BE2C (cell line): Measurements from ENCODE around the gene PLCL1.

Experiments
- DNase-seq: peaks from one replicate; pipeline ENCODE4 v3.0.0-alpha.2; 2020
- H3K27me3 ChIP-seq: fragments of 250-450 bp; sonication (Bioruptor Pico); 2 replicates; pipeline ENCODE4 v1.5.1; 2020; ENCODE audit warnings: mild to moderate bottlenecking
- H3K36me3 ChIP-seq: fragments of 250-450 bp; sonication (Bioruptor Pico); 2 replicates; pipeline ENCODE4 v1.5.1; 2020; ENCODE audit warnings: mild to moderate bottlenecking
- H3K4me1 ChIP-seq: fragments of 250-450 bp; sonication (Bioruptor Pico); 2 replicates; pipeline ENCODE4 v1.5.1; 2020
- H3K4me3 ChIP-seq: 2 replicates; pipeline ENCODE4 v1.5.1; 2011; ENCODE audit warnings: low read depth, low read length
- H3K9me3 ChIP-seq: fragments of 250-450 bp; sonication (Bioruptor Pico); 2 replicates; pipeline ENCODE4 v1.5.1; 2020
- CTCF ChIP-seq: IDR thresholded peaks from 2 replicates; pipeline ENCODE4 v1.5.1; 2012; ENCODE audit warnings: mild to moderate bottlenecking, low read depth, low read length

The PLCL1 gene

GRCh38 chr2:198161151-198161550 lies 356.8 kb downstream of the PLCL1 start:
- Histone ChIP-seq H3K36me3 (no peaks in the 10 kb centered on the region), H3K4me1 (no peaks in the 10 kb centered on the region), H3K4me3 (no peak overlapping the region), H3K9me3 (no peaks in the 10 kb centered on the region), H3K27me3 (no peaks in the 10 kb centered on the region)
- no peak for DNase-seq
- no peak for TF ChIP-seq CTCF

- H3K9me3 ChIP-seq: no peaks in the 10 kb centered on the region
- no peaks in the 10 kb centered on the region for H3K27me3 ChIP-seq
- no peaks in the 10 kb centered on the region for H3K36me3 ChIP-seq
- no peak for TF ChIP-seq CTCF
- H3K4me3 ChIP-seq: no peak overlapping the region
- DNase-seq: no peak
- no peaks in the 10 kb centered on the region for H3K4me1 ChIP-seq
These were observed 357.9 kb downstream of the PLCL1 start for GRCh38 chr2:198162276-198162675.

- Histone ChIP-seq H3K27me3 (no peaks in the 10 kb centered on the region), H3K36me3 (no peaks in the 10 kb centered on the region), H3K9me3 (no peaks in the 10 kb centered on the region), H3K4me3 (no peak overlapping the region), H3K4me1 (no peaks in the 10 kb centered on the region)
- DNase-seq: no peak
- no peak for TF ChIP-seq CTCF
These were observed 360.4 kb downstream of the PLCL1 start for GRCh38 chr2:198164843-198165242.

GRCh38 chr2:198165289-198165688 lies 360.9 kb downstream of the PLCL1 start:
- Histone ChIP-seq H3K4me1 (no peaks in the 10 kb centered on the region), H3K27me3 (no peaks in the 10 kb centered on the region), H3K4me3 (no peak overlapping the region), H3K36me3 (no peaks in the 10 kb centered on the region), H3K9me3 (no peaks in the 10 kb centered on the region)
- DNase-seq: no peak
- TF ChIP-seq CTCF: no peak

- Histone ChIP-seq H3K4me1 (no peaks in the 10 kb centered on the region), H3K27me3 (no peaks in the 10 kb centered on the region), H3K9me3 (no peaks in the 10 kb centered on the region), H3K36me3 (no peaks in the 10 kb centered on the region), H3K4me3 (no peak overlapping the region)
- DNase-seq: no peak
- TF ChIP-seq CTCF: no peak
These were observed 363.0 kb downstream of the PLCL1 start for GRCh38 chr2:198167346-198167745.

GRCh38 chr2:198168651-198169050 lies 364.3 kb downstream of the PLCL1 start:
- DNase-seq: no peak
- H3K9me3 ChIP-seq: no peaks in the 10 kb centered on the region
- H3K36me3 ChIP-seq: no peaks in the 10 kb centered on the region
- no peak for TF ChIP-seq CTCF
- peaks cover 5% of the 10 kb centered on the region; the same call in 1 of the 2 replicates for H3K4me1 ChIP-seq
- H3K27me3 ChIP-seq: no peaks in the 10 kb centered on the region
- no peak overlapping the region for H3K4me3 ChIP-seq
